Mammary epithelial cell (primary cell): Measurements from ENCODE around the gene HCFC1.

ENCODE experiments used
- EZH2 ChIP-seq: IDR thresholded peaks from 2 replicates; pipeline ENCODE4 v1.6.1; 2012; ENCODE audit warnings: low read length, inconsistent platforms, borderline replicate concordance
- TF ChIP-seq, protein P1 (sequence below), 2 donors: IDR thresholded peaks in 1 of 2; conservative IDR thresholded peaks in 1 of 2; 2 replicates each; pipeline ENCODE4 v1.5.1; 2011 to 2012; ENCODE audit warnings: inconsistent platforms in 2 of 2, low read length in 2 of 2, mild to moderate bottlenecking in 2 of 2, control low read depth in 1 of 2, low read depth in 1 of 2; ENCODE audit not compliant: insufficient read depth in 1 of 2; ENCODE audit errors: extremely low read depth in 1 of 2

DNA sequence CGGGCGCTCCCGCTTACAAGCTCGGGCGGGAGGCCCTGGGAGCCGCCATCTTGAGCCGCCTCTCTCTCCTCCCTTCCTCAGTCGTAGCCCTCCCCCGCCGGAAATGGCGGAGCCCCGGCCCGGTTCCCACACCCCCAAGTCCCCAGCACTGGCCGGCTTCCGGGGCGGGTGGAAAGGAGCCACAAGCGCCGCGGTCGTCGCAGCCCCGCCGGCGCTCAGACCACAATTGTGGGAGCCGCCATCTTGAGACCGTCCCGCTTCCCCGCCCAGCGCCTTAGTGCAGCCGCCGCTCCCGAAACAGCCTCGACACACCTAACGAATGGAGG lies 531 bp downstream of the HCFC1 start:
- TF ChIP-seq, protein P1, sequence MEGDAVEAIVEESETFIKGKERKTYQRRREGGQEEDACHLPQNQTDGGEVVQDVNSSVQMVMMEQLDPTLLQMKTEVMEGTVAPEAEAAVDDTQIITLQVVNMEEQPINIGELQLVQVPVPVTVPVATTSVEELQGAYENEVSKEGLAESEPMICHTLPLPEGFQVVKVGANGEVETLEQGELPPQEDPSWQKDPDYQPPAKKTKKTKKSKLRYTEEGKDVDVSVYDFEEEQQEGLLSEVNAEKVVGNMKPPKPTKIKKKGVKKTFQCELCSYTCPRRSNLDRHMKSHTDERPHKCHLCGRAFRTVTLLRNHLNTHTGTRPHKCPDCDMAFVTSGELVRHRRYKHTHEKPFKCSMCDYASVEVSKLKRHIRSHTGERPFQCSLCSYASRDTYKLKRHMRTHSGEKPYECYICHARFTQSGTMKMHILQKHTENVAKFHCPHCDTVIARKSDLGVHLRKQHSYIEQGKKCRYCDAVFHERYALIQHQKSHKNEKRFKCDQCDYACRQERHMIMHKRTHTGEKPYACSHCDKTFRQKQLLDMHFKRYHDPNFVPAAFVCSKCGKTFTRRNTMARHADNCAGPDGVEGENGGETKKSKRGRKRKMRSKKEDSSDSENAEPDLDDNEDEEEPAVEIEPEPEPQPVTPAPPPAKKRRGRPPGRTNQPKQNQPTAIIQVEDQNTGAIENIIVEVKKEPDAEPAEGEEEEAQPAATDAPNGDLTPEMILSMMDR (conservative IDR thresholded peaks at IDR 0.05 in 1 of 2, IDR thresholded peaks at IDR 0.05 in 1 of 2; ENCODE audit: extremely low read depth in 1 of 2, insufficient read depth in 1 of 2, low read depth in 1 of 2, low read length in 2 of 2) = no peak
- no peak for TF ChIP-seq EZH2
